Activated CD4-positive, alpha-beta T cell treated with anti-CD3 and anti-CD28 coated beads for 4 hours (primary cell): ENCODE measurements around the gene HPSE2.
"Not testable (repeated sequence)": the region's sequence is repeated elsewhere in the genome, so short reads cannot be mapped to it uniquely, and the experiment has no call there.

Source experiments
- DNase-seq, 2 donors: peaks; one replicate each; pipeline ENCODE4 v3.0.0-alpha.2; 2020

HPSE2 gene

GRCh38 chr10:98536551-98536950 is 699.1 kb downstream of the HPSE2 start:
- no peak for DNase-seq

DNA sequence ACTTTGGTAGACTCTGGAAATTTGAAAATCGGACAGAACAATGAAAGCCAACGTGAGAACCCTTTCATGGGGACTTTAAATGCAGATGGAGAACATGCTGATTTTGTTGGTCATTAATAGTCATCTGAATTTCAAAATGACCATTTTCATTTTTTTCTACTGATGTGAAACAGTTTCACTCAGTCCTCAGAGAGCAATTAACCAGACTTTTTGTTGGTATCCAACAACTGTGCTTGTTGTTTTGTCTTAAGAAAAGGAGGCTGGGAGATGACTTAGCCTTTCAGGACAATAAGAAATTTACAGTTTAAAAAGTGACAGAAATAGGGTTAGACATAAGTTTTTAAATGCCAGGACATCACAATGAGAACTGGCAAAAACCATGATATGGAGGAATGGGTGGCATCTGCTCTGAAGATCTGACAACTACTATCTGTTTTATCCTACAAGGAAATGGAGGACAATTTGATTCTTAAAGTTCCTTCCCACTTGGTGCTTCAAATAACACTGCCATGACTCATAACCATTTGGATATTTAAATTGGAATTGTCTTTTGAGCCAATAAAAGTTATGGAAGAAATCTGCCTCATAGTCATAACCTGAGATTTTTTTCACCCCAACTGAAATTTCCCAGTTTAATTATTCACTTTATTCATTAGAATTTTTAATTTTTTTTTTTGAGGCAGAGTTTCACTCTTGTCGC is 701.8 kb downstream of the HPSE2 start:
- no peak for DNase-seq

- no peak for DNase-seq
Observed at GRCh38 chr10:98533241-98533640, 702.4 kb downstream of the HPSE2 start.

GRCh38 chr10:98528805-98529183 is 706.9 kb downstream of the HPSE2 start:
- DNase-seq: no peak

DNA sequence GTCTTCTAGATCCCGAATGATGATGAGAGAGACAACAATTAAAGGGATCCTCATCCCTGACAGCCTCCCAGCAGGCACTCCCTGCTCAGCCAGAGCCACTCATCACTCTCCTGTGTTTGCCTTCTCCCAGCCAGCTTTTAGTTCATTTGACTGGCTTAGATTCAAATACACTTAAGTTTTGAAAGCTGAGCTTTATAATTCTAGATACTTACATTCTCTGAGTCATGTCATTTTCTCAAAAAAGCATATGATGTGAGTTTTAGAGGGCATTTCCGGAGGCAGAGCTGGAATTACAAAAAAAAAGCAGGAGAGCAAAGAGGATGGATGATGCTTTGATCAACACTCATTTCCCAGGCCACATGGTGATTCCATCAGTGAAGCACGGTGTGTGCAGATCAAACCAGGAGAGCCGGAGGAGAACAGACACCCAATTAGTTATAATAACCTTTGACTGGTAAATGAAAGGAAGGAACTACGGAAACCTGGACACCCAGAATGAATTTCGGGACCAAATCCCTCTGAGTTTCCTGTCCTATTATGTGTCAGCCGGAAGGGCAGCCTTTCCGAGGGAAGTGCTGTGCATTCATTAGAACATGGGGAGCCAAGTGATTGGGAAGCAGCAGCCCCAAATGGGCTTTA is 707.4 kb downstream of the HPSE2 start:
- no peak for DNase-seq

GRCh38 chr10:98525969-98526368 is 709.7 kb downstream of the HPSE2 start:
- no peak for DNase-seq

- no peak for DNase-seq
Observed at GRCh38 chr10:98524124-98524523, 711.5 kb downstream of the HPSE2 start.

DNA sequence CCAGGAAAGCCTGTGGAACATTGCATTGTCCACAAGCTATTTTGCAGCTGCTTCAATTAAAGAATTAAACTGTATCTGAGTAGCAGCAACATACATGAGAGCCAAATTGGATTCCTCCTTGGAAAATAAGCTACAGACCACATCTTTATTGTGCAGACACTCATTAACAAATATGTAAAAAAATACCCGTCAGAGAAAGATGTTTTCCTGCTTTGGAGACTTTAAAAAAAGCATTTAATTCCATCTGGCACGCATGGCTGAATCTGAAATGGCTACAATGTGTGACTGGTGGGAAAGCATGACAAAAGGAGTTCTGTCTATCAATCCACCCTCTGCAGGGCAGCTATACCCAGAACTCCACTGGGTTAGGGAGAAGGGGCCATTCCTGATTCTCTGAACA is 715.8 kb downstream of the HPSE2 start:
- DNase-seq: no peak

DNA sequence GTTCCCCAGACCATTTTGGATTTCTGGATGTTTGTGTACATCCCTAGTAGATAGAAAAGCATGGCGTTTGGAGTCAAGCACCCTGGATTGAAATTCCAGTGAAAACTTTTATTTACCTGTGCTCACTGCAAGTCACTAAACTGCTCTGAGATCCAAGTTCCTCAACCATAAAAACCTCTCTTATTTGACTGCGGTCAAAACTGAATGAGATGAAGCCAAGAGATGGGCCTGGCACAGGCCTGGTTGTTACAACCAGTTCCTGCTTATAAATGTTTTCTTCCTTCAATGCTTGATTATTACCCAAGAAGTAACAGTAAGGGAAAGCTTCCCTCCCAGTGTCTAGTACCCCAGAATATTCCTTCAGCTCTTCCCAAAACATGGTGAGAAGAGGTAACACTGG is 718.0 kb downstream of the HPSE2 start:
- DNase-seq: no peak

- DNase-seq: no peak
Observed at GRCh38 chr10:98516352-98516751, 719.3 kb downstream of the HPSE2 start.

- no peak for DNase-seq
Observed at GRCh38 chr10:98513704-98514103, 721.9 kb downstream of the HPSE2 start.

DNA sequence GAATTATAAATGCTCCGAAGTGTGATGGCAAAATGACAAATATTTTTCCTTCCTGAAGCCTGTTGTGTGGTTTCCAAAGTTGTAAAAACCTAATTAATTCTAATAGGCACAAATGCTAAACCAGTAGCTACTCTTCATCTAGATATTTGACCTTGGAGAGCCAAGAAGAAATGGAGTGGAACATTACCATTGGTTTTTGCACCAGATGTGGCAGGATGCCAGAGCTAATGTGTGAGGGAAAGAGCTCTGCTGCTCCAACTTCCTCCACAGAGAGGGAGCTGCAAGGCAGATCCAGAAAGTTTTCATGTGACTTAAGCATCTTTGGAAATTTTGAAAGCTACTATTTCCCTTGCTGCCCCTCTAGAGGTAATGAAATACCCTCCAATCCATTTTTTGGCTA is 723.8 kb downstream of the HPSE2 start:
- DNase-seq: no peak

DNA sequence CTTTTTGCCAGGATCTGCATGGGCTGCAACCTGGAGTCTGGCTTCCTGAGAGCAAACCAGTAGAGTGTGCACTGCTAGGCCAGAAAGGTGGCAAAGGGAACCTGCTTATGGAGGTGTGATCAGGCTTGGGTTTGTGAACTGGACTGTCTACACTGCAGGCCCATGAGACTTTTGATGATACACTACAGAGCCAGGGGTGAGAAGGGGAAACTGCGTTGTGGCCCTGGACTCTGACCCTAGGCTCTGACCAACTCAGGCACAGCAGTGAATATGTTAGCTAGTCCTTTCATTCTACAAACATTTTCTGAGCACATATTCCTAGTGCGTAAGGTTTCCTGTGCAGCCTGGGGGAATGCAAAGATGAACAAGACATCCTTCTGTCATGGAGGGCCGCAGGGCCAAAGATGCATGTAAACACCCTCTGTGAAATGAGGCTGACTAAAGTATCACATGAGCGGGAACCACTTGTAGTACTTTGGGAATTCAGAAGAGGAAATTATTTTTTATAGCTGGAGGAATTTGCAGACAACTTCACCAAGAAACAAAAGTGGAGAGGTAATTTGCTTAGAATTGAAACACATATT is 725.1 kb downstream of the HPSE2 start:
- DNase-seq: no peak

DNA sequence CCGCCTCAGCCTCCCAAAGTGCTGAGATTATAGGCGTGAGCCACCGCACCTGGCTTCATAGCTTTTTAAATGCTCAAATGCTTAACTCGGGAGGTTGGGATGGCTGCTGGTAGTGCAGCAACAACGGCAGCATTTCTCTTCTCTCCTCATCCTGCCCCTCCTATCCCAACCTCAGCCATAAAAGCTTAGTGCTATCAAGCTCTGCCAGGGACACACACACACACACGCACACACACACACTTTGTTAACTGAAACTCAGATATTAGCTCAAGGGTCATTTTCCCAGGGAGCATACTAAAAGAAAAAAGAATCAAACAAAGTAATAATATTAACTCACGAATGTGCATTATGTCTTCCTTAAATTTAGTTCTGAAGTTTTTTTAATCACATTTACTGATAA is 725.9 kb downstream of the HPSE2 start:
- no peak for DNase-seq

GRCh38 chr10:98502535-98502934 is 733.1 kb downstream of the HPSE2 start:
- DNase-seq: not testable (repeated sequence)

GRCh38 chr10:98492763-98493162 is 742.9 kb downstream of the HPSE2 start:
- DNase-seq: no peak

DNA sequence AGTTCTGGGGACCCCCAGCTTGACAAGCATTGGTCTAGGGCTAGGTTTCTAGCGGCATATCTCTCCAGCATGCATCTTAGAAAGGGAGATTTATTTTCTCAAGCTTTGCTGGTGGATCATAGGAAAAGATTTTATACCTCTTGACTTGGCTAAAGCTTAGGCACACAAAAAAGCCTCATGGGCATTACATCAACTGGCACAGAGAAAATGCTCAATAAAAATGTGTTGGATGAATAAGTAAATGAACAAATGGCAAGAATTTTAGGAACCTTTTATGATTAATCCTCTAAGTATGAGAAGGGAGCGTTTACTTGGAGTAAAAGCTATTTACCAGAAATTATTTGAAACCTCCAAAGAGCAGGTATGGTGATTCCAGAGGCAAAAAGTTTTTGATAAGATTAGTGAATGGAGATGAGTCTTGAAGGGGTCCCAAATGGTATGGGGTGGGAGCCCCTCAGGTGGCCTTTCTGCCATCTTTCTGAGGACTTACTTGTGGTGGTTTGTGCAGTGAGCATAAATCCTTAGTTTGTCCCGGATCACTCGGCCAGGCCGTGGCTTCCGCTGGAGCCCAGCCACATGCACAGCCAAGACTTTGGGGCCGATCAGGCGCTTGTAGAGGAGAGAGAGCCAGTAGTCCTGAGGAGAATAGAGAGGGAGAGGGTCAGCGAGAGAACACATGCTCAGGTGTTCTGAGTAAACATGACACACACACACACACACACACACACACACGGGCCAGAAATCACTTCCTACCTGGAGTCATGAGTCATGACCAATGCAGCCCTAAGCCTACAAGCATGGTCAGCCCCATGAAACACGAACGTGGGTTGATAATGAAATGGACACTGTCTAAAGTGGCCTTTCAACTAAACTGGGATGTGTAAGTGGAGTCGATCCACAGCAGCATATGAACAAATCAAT is 745.8 kb downstream of the HPSE2 start:
- DNase-seq: no peak

- DNase-seq: no peak
Observed at GRCh38 chr10:98488669-98489430, 746.8 kb downstream of the HPSE2 start.

- no peak for DNase-seq
Observed at GRCh38 chr10:98487649-98488048, 748.0 kb downstream of the HPSE2 start.

DNA sequence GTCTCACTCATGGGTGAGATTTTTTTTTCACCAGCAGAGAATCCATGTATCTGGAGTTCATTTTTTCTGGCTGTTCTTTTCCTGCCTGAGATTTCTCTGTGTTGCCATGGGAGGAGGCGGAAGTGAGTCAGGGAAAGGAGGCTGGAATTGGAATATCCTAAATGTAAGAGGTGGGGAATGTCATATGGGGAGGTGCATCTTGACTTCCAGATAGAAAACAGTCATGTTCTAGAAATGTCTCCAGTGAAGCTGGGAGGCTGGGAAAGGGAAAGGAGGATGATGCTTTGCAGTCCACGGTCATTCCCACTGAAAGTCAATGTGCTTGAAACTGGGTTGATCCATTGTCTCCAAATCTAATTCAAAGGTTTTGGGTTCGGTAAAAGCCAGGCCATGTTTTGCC is 749.2 kb downstream of the HPSE2 start:
- DNase-seq: no peak

DNA sequence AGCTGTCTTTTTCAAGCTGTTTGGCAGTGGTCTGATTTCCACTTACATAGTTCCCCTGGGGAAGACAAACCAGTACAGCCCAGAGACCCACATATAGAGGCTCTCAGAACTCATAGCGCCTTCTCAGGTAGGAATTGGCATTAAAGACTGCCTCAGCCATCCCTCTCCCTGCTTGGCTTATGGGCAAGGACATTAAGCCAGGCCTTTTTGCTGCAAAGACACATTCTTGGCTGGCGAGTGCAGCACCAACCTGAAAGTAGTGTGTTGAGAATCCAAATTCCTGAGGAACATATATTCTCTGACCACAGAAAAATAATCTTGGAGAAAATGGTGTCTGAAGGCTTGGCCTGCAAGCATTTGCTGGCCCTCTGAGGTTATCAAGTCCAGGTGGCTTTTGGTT is 749.7 kb downstream of the HPSE2 start:
- DNase-seq: no peak

GRCh38 chr10:98483658-98484057 is 752.0 kb downstream of the HPSE2 start:
- no peak for DNase-seq

GRCh38 chr10:98482096-98482495 is 753.6 kb downstream of the HPSE2 start:
- no peak for DNase-seq
